ENCODE data around the gene EVA1B. TPM values are rescaled to one million over a fixed set of nuclear protein-coding genes. Genes with fewer than 3 reads are reported as not detected.

The EVA1B gene
- total RNA-seq, 6 experiments from 2014 or later, result 3.2 to 20.6 (median 5.1) TPM

- Histone ChIP-seq H3K9me3 (no peaks in the 10 kb centered on the region), H3K36me3 (peaks cover 17 to 89% (median 49%) of the 10 kb centered on the region in 4 donors), H3K4me3 (no peak overlapping the region), H3K27me3 (no peaks in the 10 kb centered on the region), H3K4me1 (peaks cover 0 to 7% (median 3%) of the 10 kb centered on the region in 4 donors), H3K27ac (no peak overlapping the region)
- ATAC-seq (peak in 1 of 4 donors; percentile 7), DNase-seq (no peak)
- intact Hi-C loops (cut with DNase I), result loop anchor here (10.0 kb wide), 1 partner anchor 52 kb away; no protein-coding TSS in a partner anchor
- TF ChIP-seq, protein P1, sequence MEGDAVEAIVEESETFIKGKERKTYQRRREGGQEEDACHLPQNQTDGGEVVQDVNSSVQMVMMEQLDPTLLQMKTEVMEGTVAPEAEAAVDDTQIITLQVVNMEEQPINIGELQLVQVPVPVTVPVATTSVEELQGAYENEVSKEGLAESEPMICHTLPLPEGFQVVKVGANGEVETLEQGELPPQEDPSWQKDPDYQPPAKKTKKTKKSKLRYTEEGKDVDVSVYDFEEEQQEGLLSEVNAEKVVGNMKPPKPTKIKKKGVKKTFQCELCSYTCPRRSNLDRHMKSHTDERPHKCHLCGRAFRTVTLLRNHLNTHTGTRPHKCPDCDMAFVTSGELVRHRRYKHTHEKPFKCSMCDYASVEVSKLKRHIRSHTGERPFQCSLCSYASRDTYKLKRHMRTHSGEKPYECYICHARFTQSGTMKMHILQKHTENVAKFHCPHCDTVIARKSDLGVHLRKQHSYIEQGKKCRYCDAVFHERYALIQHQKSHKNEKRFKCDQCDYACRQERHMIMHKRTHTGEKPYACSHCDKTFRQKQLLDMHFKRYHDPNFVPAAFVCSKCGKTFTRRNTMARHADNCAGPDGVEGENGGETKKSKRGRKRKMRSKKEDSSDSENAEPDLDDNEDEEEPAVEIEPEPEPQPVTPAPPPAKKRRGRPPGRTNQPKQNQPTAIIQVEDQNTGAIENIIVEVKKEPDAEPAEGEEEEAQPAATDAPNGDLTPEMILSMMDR (IDR thresholded peaks at IDR 0.05), result no peak
- WGBS (ENCODE audit: insufficient coverage, low coverage, low lambda C conversion rate, missing lambda C conversion rate), result no CpG with 5 or more reads among the region's 13 CpGs
Measured at GRCh38 chr1:36286802-36287201, 36.6 kb downstream of the EVA1B start.

DNA sequence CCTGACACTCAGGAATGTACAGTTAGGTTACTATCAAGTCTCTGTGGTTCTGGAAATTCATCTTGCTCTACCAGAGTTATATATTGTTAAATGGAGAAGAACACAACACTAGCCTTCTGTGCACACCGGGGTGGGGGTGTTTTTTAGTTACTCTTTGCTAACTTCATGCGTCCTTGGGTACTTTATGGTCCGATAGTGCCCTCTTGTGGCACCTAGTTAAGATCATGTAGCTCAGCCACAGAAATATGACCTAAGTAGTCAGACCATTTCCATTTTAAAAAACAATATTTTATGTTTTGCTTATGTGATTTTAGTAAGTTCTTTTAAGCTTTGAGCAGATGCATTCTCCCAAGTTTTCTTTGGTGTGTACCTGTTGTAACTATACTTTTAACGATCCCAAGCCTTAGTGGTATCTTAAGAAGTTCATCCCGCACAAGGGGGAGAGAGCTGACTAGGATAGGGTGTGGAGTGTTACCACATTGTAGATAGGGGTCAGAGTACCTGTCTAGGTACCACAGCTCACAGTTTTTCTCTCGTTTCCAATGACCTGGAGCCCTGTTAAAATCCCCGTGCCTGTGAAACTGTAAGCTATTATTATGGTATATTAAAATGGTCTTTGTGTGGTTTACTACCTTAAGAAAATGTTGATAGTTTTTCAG, 37.9 kb downstream of the EVA1B start:
- H3K27me3 ChIP-seq, result no peaks in the 10 kb centered on the region
- 28% methylated on average over 7 of the region's 7 CpGs for WGBS (ENCODE audit: insufficient coverage, low coverage, low lambda C conversion rate, missing lambda C conversion rate)
- no peaks in the 10 kb centered on the region for H3K9me3 ChIP-seq
- H3K4me1 ChIP-seq, result peaks cover 0 to 9% (median 4%) of the 10 kb centered on the region in 4 donors
- DNase-seq (peak in 1 of 3 donors; percentile 70), ATAC-seq (peak; percentile 89 to 94 (median 90))
- no peak overlapping the region for H3K4me3 ChIP-seq
- intact Hi-C loops (cut with DNase I), result loop anchor here (10.0 kb wide), 1 partner anchor 51 kb away; no protein-coding TSS in a partner anchor
- TF ChIP-seq POLR2A (IDR thresholded peaks at IDR 0.05), result no peak
- TF ChIP-seq, protein P1 (IDR thresholded peaks at IDR 0.05), result peak; percentile 74 to 77 (median 76)
- no peak overlapping the region for H3K27ac ChIP-seq
- H3K36me3 ChIP-seq, result peaks cover 17 to 77% (median 36%) of the 10 kb centered on the region in 4 donors

DNA sequence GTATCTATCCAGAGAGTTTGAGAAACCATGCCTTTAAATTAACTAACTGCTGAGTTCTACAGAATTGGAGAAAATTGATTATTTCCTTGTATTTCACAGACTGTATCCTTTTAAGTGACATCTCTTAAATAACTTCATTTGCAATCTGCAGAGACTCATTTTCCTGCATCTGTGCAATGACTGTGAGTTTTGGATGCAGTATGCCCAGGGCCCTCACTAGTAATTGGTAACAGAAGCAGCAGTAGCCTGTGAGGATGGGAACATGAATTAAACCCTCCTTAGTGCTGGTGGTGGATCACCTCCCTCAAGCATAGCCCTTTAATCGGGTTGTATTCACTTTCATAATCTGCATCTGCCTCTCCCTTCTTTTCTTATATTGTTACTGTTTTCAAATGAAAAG, 38.9 kb downstream of the EVA1B start:
- TF ChIP-seq POLR2A (IDR thresholded peaks at IDR 0.05), result no peak
- TF ChIP-seq, protein P1 (IDR thresholded peaks at IDR 0.05), result no peak
- Histone ChIP-seq H3K4me1 (peaks cover 0 to 19% (median 9%) of the 10 kb centered on the region in 4 donors), H3K9me3 (no peaks in the 10 kb centered on the region), H3K4me3 (no peak overlapping the region), H3K27ac (no peak overlapping the region), H3K27me3 (no peaks in the 10 kb centered on the region), H3K36me3 (peaks cover 11 to 66% (median 29%) of the 10 kb centered on the region in 4 donors)
- DNase-seq, result no peak
- ATAC-seq, result no peak
- 43% methylated on average over 1 of the region's 1 CpG for WGBS (ENCODE audit: insufficient coverage, low coverage, low lambda C conversion rate, missing lambda C conversion rate)
- intact Hi-C loops (cut with DNase I), result loop anchor here (10.0 kb wide), 1 partner anchor 50 kb away; no protein-coding TSS in a partner anchor

- TF ChIP-seq POLR2A (IDR thresholded peaks at IDR 0.05), result no peak
- TF ChIP-seq, protein P1 (IDR thresholded peaks at IDR 0.05), result no peak
- ATAC-seq (no peak), DNase-seq (no peak)
- 23% methylated on average over 1 of the region's 1 CpG for WGBS (ENCODE audit: insufficient coverage, low coverage, low lambda C conversion rate, missing lambda C conversion rate)
- H3K9me3 ChIP-seq, result no peaks in the 10 kb centered on the region
- intact Hi-C loops (cut with DNase I), result loop anchor here (10.0 kb wide), 1 partner anchor 49 kb away; no protein-coding TSS in a partner anchor
- H3K27me3 ChIP-seq, result no peaks in the 10 kb centered on the region
- H3K27ac ChIP-seq, result no peak overlapping the region
- H3K4me1 ChIP-seq, result peaks cover 0 to 24% (median 11%) of the 10 kb centered on the region in 4 donors
- H3K4me3 ChIP-seq, result no peak overlapping the region
- peaks cover 8 to 62% (median 25%) of the 10 kb centered on the region in 4 donors for H3K36me3 ChIP-seq
Measured at GRCh38 chr1:36284061-36284460, 39.4 kb downstream of the EVA1B start.
